DND-41 (cell line): ENCODE measurements around the gene GNPAT.

ENCODE experiments used
- CTCF ChIP-seq: IDR thresholded peaks from 2 replicates; pipeline ENCODE4 v1.5.1; 2012; ENCODE audit warnings: borderline replicate concordance, low read length, moderate library complexity, mild to moderate bottlenecking; ENCODE audit not compliant: poor library complexity, severe bottlenecking; ENCODE audit errors: extremely low read depth
- EZH2 ChIP-seq: IDR thresholded peaks from 3 replicates; pipeline ENCODE4 v1.6.1; 2012; ENCODE audit warnings: borderline replicate concordance, low read depth, mild to moderate bottlenecking, moderate library complexity, low read length, inconsistent platforms; ENCODE audit not compliant: severe bottlenecking

- TF ChIP-seq CTCF, result no peak
- no peak for TF ChIP-seq EZH2
These were observed 25.9 kb upstream of the GNPAT start for GRCh38 chr1:231214918-231215680.
